ENCODE data around the gene FOXL1. TPM values are rescaled to one million over a fixed set of nuclear protein-coding genes. Genes with fewer than 3 reads are reported as not detected.

Gene FOXL1
- total RNA-seq, 1 experiment from 2014 or later: 7.5 TPM

- Histone ChIP-seq H3K4me1 (ENCODE audit: control insufficient read depth in 1 of 2, insufficient read depth in 2 of 2, low read length in 2 of 2) (peaks cover 9 to 32% of the 10 kb centered on the region in 2 experiments; a peak in 3 of 4 replicates), H2AFZ (ENCODE audit: low read depth, low read length, poor library complexity, severe bottlenecking) (no peak overlapping the region), H3K9me3 (ENCODE audit: control insufficient read depth in 1 of 2, insufficient read depth in 1 of 2, low read depth in 1 of 2, low read length in 2 of 2) (no peaks in the 10 kb centered on the region), H3K9me2 (ENCODE audit: insufficient read depth) (no peaks in the 10 kb centered on the region), H3K4me2 (ENCODE audit: low read length) (no peak overlapping the region), H3K27ac (ENCODE audit: low read depth, low read length) (no peak overlapping the region), H3K36me3 (ENCODE audit: control insufficient read depth in 1 of 2, insufficient read depth in 2 of 2, low read length in 2 of 2) (no peaks in the 10 kb centered on the region), H3K27me3 (ENCODE audit: insufficient read depth, low read length) (no peaks in the 10 kb centered on the region), H4K20me1 (ENCODE audit: insufficient read depth) (no peaks in the 10 kb centered on the region), H3K79me2 (ENCODE audit: insufficient read depth, low read length) (no peaks in the 10 kb centered on the region), H3K9ac (ENCODE audit: low read length) (no peak overlapping the region), H3K4me3 (replicated peaks in 1 of 2; ENCODE audit: low read depth in 1 of 2, low read length in 2 of 2) (no peak overlapping the region)
- ChIA-PET CTCF (no interaction called here), RAD21 (ENCODE audit: low non-redundant PET in 1 of 2, low total read pairs in 2 of 2, uncharacterized antibody in 2 of 2, unreplicated experiment in 2 of 2) (no interaction called here), POLR2A (no interaction called here)
- intact Hi-C loops (cut with micrococcal nuclease): no loop called here
- ATAC-seq (no peak), DNase-seq (ENCODE audit: low read depth, low spot score) (no peak)
- TF ChIP-seq YY1 (IDR thresholded peaks at IDR 0.05; ENCODE audit: extremely low read depth, insufficient replicate concordance, low read depth, low read length) (no peak), TCF7L2 (IDR thresholded peaks at IDR 0.05; ENCODE audit: borderline replicate concordance, extremely low read depth, insufficient read depth, insufficient read length) (no peak), SRF (IDR thresholded peaks at IDR 0.05; ENCODE audit: low read depth) (no peak), ZNF274 (IDR thresholded peaks at IDR 0.05; ENCODE audit: low read depth, low read length) (no peak), ELF1 (IDR thresholded peaks at IDR 0.05; ENCODE audit: borderline replicate concordance, low read depth) (no peak), ZFX (IDR thresholded peaks at IDR 0.05) (no peak)
- no TSS peak for BruUV-seq (replicated peaks)
These were observed 1.9 kb downstream of the FOXL1 start for GRCh38 chr16:86580063-86580790.

DNA sequence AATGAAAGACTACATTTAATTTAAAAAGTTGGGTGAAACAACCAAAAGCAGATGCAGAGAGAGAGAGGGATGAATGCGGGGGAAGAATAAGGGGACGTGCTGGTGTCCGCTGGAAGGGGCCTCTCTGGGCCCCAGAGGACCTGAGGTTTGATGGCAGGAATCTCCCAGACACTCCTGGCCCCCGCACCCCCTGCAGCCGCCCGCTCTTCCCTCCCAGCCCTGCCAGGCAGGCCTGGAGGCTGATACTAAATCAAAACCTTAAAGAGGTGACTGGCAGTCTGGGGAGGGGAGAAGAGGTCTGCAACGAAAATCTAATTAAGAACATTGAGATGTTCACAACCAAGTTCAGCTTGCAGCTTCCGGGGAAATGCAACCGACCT lies 2.4 kb downstream of the FOXL1 start:
- no peak overlapping the region for H3K27ac ChIP-seq (ENCODE audit: low read depth, low read length)
- no peaks in the 10 kb centered on the region for H3K9me2 ChIP-seq (ENCODE audit: insufficient read depth)
- no peaks in the 10 kb centered on the region for H3K36me3 ChIP-seq (ENCODE audit: control insufficient read depth in 1 of 2, insufficient read depth in 2 of 2, low read length in 2 of 2)
- CTCF ChIA-PET: no interaction called here
- H3K4me3 ChIP-seq (replicated peaks in 1 of 2; ENCODE audit: low read depth in 1 of 2, low read length in 2 of 2): no peak overlapping the region
- DNase-seq (ENCODE audit: low read depth, low spot score): no peak
- no peak overlapping the region for H2AFZ ChIP-seq (ENCODE audit: low read depth, low read length, poor library complexity, severe bottlenecking)
- TF ChIP-seq SP1 (IDR thresholded peaks at IDR 0.05; ENCODE audit: low read depth) (no peak), CEBPB (IDR thresholded peaks at IDR 0.05; ENCODE audit: low read depth) (no peak), EZH2phosphoT487 (IDR thresholded peaks at IDR 0.05; ENCODE audit: borderline replicate concordance) (no peak), POLR2AphosphoS5 (IDR thresholded peaks at IDR 0.05; ENCODE audit: low read depth, low read length) (no peak), REST (IDR thresholded peaks at IDR 0.05; ENCODE audit: low read depth) (no peak), SIN3A (IDR thresholded peaks at IDR 0.05; ENCODE audit: low read depth) (no peak), SRF (IDR thresholded peaks at IDR 0.05; ENCODE audit: low read depth) (no peak), EGR1 (IDR thresholded peaks at IDR 0.05; ENCODE audit: low read depth) (no peak), POLR2A (IDR thresholded peaks at IDR 0.05; ENCODE audit: borderline replicate concordance, extremely low read depth, insufficient read depth, insufficient read length) (no peak), ZBTB33 (IDR thresholded peaks at IDR 0.05; ENCODE audit: extremely low read depth, insufficient replicate concordance, low read length) (no peak), TCF7L2 (IDR thresholded peaks at IDR 0.05; ENCODE audit: borderline replicate concordance, extremely low read depth, insufficient read depth, insufficient read length) (no peak), ELF1 (IDR thresholded peaks at IDR 0.05; ENCODE audit: borderline replicate concordance, low read depth) (no peak)
- no peaks in the 10 kb centered on the region for H3K79me2 ChIP-seq (ENCODE audit: insufficient read depth, low read length)
- H3K4me2 ChIP-seq (ENCODE audit: low read length): no peak overlapping the region
- RAD21 ChIA-PET (ENCODE audit: low non-redundant PET in 1 of 2, low total read pairs in 2 of 2, uncharacterized antibody in 2 of 2, unreplicated experiment in 2 of 2): no interaction called here
- intact Hi-C loops (cut with micrococcal nuclease): no loop called here
- POLR2A ChIA-PET: no interaction called here
- H4K20me1 ChIP-seq (ENCODE audit: insufficient read depth): no peaks in the 10 kb centered on the region
- no peaks in the 10 kb centered on the region for H3K9me3 ChIP-seq (ENCODE audit: control insufficient read depth in 1 of 2, insufficient read depth in 1 of 2, low read depth in 1 of 2, low read length in 2 of 2)
- peaks cover 6 to 31% of the 10 kb centered on the region in 2 experiments; a peak in 3 of 4 replicates for H3K4me1 ChIP-seq (ENCODE audit: control insufficient read depth in 1 of 2, insufficient read depth in 2 of 2, low read length in 2 of 2)
- no peak for ATAC-seq
- no peak overlapping the region for H3K9ac ChIP-seq (ENCODE audit: low read length)
- no peaks in the 10 kb centered on the region for H3K27me3 ChIP-seq (ENCODE audit: insufficient read depth, low read length)
- no TSS peak for BruUV-seq (replicated peaks)

All from HCT116 (cell line).